Stimulated activated naive B cell treated with anti-CD40 and anti-IgM and Interleukin-4, amounts not matched to agents 10 μg/mL and 1 μg/mL and 100 μg/mL, for 72 hours (primary cell): ENCODE results near the gene MRPL9.
"Not testable (repeated sequence)": the region's sequence is repeated elsewhere in the genome, so short reads cannot be mapped to it uniquely, and the experiment has no call there.

ENCODE experiments used
- ATAC-seq, 2 donors: fragments of 150-1000 bp; cut with Tn5 transposase; replicated peaks; 2 replicates each; pipeline ENCODE4 v1.10.0; 2021; ENCODE audit warnings: moderate library complexity in 1 of 2
- DNase-seq: peaks from one replicate; pipeline ENCODE4 v3.0.0; 2021
- H3K27ac Mint-ChIP-seq: one replicate; pipeline ENCODE4 v1.8.0; 2022; ENCODE audit warnings: mild to moderate bottlenecking, mixed read lengths
- H3K27me3 Mint-ChIP-seq, 2 donors: one replicate each; pipeline ENCODE4 v1.8.0; 2022; ENCODE audit warnings: mixed read lengths in 2 of 2
- H3K36me3 Mint-ChIP-seq, 2 donors: one replicate each; pipeline ENCODE4 v1.8.0; 2022; ENCODE audit warnings: mixed read lengths in 2 of 2, mild to moderate bottlenecking in 1 of 2
- H3K4me1 Mint-ChIP-seq, 2 donors: one replicate each; pipeline ENCODE4 v1.8.0; 2022; ENCODE audit warnings: mixed read lengths in 2 of 2, mild to moderate bottlenecking in 1 of 2
- H3K4me3 Mint-ChIP-seq, 2 donors: one replicate each; pipeline ENCODE4 v1.8.0; 2022; ENCODE audit warnings: mild to moderate bottlenecking in 2 of 2, mixed read lengths in 2 of 2, moderate library complexity in 1 of 2
- H3K9me3 Mint-ChIP-seq, 2 donors: one replicate each; pipeline ENCODE4 v1.8.0; 2022; ENCODE audit warnings: mixed read lengths in 2 of 2, mild to moderate bottlenecking in 1 of 2

Gene MRPL9

DNA sequence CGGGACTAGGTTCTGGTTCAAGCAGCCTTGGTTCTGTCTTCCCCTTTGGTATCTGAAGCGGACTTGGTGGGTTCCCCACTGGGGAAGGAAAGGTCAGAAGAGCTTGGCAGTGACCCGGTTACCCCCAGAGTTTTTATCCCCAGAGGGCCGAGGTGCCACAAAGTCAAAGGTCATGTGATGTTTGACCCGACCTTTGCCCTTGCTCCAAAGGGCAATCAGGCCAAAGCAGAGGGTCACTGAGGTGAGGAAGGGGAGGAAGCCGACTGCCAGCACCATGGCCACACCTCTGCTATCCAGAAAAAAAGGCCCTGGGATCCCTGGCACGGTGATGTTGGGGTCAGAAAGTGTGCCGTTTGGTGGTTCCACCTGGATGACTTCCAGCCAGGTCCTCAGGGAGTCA is 37.5 kb upstream of the MRPL9 start:
- DNase-seq = no peak
- peaks cover 17 to 19% of the 10 kb centered on the region in 2 donors for H3K4me1 Mint-ChIP-seq
- no peak overlapping the region for H3K27ac Mint-ChIP-seq
- ATAC-seq = no peak
- H3K36me3 Mint-ChIP-seq = peaks cover 2 to 5% of the 10 kb centered on the region in 2 donors
- no peaks in the 10 kb centered on the region for H3K9me3 Mint-ChIP-seq
- H3K4me3 Mint-ChIP-seq = no peak overlapping the region
- peaks cover 17 to 21% of the 10 kb centered on the region in 2 donors for H3K27me3 Mint-ChIP-seq

GRCh38 chr1:151799179-151800022 is 36.1 kb upstream of the MRPL9 start:
- H3K36me3 Mint-ChIP-seq = peaks cover 2 to 5% of the 10 kb centered on the region in 2 donors
- H3K27me3 Mint-ChIP-seq = peaks cover 17 to 21% of the 10 kb centered on the region in 2 donors
- DNase-seq (no peak), ATAC-seq (no peak)
- no peaks in the 10 kb centered on the region for H3K9me3 Mint-ChIP-seq
- no peak overlapping the region for H3K27ac Mint-ChIP-seq
- H3K4me3 Mint-ChIP-seq = no peak overlapping the region
- H3K4me1 Mint-ChIP-seq = peaks cover 13 to 15% of the 10 kb centered on the region in 2 donors

- H3K27ac Mint-ChIP-seq = no peak overlapping the region
- peaks cover 17 to 21% of the 10 kb centered on the region in 2 donors for H3K27me3 Mint-ChIP-seq
- DNase-seq (no peak), ATAC-seq (no peak)
- H3K4me1 Mint-ChIP-seq = peaks cover 5 to 9% of the 10 kb centered on the region in 2 donors
- H3K4me3 Mint-ChIP-seq = no peak overlapping the region
- no peaks in the 10 kb centered on the region for H3K9me3 Mint-ChIP-seq
- H3K36me3 Mint-ChIP-seq = peaks cover 2 to 5% of the 10 kb centered on the region in 2 donors
These were observed 35.3 kb upstream of the MRPL9 start for GRCh38 chr1:151798571-151798970.

GRCh38 chr1:151790940-151791651 is 27.8 kb upstream of the MRPL9 start:
- H3K36me3 Mint-ChIP-seq = no peaks in the 10 kb centered on the region
- no peaks in the 10 kb centered on the region for H3K27me3 Mint-ChIP-seq
- peak overlapping the region; percentile 84 for H3K27ac Mint-ChIP-seq
- no peak for DNase-seq
- H3K9me3 Mint-ChIP-seq = no peaks in the 10 kb centered on the region
- H3K4me1 Mint-ChIP-seq = peaks cover 5 to 16% of the 10 kb centered on the region in 2 donors
- peak; percentile 4 to 6 for ATAC-seq
- H3K4me3 Mint-ChIP-seq = peak overlapping the region; percentile 88

DNA sequence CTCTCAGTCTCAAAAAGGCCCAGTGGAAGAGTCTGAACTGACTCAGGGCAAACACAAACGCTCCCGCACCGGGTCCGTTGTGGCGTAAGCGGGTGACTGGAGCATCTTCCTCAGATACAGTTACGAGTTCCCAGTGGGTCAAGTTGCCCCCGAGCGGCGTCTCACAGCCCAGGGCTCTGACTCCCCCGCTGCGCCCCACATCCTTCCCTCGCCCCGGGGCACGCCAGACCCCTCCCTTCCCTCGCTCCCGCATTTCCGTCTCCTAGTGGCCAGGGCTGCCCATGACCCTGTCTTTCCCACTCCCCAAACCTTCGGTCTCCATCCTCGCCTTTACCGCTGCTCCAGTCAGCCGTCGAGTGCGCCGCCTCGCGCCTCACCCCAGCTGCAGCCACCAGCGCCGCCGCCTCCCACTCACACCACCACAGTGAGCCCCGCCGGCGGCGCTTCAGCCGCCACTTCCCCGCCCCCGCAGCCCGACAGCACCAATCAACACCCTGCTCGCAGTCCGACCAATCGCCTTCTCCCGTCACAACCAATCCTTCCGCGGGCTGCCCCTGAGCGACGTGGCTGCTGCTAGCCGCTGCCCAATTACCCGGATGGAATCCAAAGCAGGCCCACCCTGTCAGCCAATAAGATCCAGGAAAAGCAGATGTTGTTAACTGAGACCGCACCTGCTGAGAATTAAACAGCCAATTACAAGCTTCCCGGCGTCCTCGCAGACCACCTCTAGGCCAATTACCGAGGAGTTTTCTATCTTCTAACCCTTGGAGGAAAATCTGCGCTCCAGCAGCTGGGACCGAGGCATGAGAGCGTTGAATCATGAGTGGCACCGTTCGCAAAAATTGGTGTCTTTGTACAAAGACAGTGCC is 27.0 kb upstream of the MRPL9 start, which contains the start of gene TDRKH:
Gene TDRKH (minus strand): TSS at position 430 of the 869 bp plus-strand sequence. CDS start 7,478 bp downstream, outside the sequence.
- peak within 1 kb of the TSS; percentile 88 for H3K4me3 Mint-ChIP-seq

GRCh38 chr1:151787689-151788088 is 24.4 kb upstream of the MRPL9 start:
- H3K36me3 Mint-ChIP-seq = no peaks in the 10 kb centered on the region
- DNase-seq (no peak), ATAC-seq (no peak)
- peaks cover 5 to 16% of the 10 kb centered on the region in 2 donors for H3K4me1 Mint-ChIP-seq
- no peaks in the 10 kb centered on the region for H3K9me3 Mint-ChIP-seq
- no peak overlapping the region for H3K27ac Mint-ChIP-seq
- no peaks in the 10 kb centered on the region for H3K27me3 Mint-ChIP-seq
- H3K4me3 Mint-ChIP-seq = no peak overlapping the region

More for the DNA sequence above, 27.0 kb upstream of the MRPL9 start, which contains the start of gene TDRKH:
- H3K4me1 Mint-ChIP-seq = peaks cover 5 to 16% of the 10 kb centered on the region in 2 donors
- peak within 1 kb of the TSS; percentile 84 for H3K27ac Mint-ChIP-seq
- H3K36me3 Mint-ChIP-seq = no peaks in the 10 kb centered on the region
- H3K27me3 Mint-ChIP-seq = no peaks in the 10 kb centered on the region
- DNase-seq (peak; percentile 99), ATAC-seq (peak; percentile 96 to 98)
- no peaks in the 10 kb centered on the region for H3K9me3 Mint-ChIP-seq

DNA sequence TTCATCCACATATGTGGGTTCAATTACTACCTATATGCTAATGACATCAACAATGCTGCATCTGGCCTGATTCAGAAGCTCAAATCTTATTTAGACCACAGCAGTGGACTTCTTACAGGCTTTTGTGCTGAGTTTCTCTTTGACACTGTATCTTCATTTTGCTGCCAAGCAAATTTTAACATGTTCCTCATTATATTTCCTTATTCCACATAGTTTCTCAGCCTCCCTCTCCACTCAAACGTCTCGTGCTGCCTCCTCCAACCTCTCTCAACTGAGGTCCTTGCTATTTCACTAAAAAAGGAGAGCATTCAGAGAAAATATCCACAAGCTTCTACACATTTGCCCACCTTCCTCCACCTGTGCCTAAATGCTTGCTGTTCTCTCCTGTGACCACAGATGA is 20.5 kb upstream of the MRPL9 start:
- ATAC-seq (no peak), DNase-seq (no peak)
- Mint-ChIP-seq H3K27me3 (no peaks in the 10 kb centered on the region), H3K4me3 (no peak overlapping the region), H3K36me3 (peaks cover 7 to 13% of the 10 kb centered on the region in 2 donors), H3K27ac (no peak overlapping the region), H3K9me3 (no peaks in the 10 kb centered on the region), H3K4me1 (no peaks in the 10 kb centered on the region)

DNA sequence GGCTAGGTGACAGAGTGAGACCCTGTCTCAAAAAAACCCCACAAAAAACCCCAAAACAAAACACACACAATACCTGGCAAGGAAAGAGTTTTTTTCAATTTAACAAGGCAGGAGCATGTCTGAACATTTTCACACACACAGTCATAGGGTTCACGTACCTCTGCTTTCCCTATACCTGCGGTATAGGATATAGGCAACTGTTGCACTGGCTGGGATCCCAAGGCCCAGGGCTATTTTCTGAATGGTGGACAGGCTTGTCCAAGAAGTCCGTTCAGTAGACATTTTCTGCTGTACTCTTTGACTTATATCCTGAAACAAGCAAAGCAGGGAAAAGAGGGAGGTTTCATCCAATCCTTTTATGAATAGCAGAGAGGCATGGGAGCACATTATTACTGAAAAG is 19.4 kb upstream of the MRPL9 start:
- Mint-ChIP-seq H3K9me3 (no peaks in the 10 kb centered on the region), H3K36me3 (peaks cover 14 to 20% of the 10 kb centered on the region in 2 donors), H3K4me1 (no peaks in the 10 kb centered on the region), H3K27ac (no peak overlapping the region), H3K4me3 (no peak overlapping the region), H3K27me3 (no peaks in the 10 kb centered on the region)
- DNase-seq (no peak), ATAC-seq (no peak)

GRCh38 chr1:151782026-151782425 is 18.7 kb upstream of the MRPL9 start:
- not testable (repeated sequence) for DNase-seq, H3K4me1 Mint-ChIP-seq, H3K4me3 Mint-ChIP-seq, H3K9me3 Mint-ChIP-seq, H3K27me3 Mint-ChIP-seq, ATAC-seq, H3K27ac Mint-ChIP-seq
- H3K36me3 Mint-ChIP-seq = peaks cover 14 to 20% of the 10 kb centered on the region in 2 donors

DNA sequence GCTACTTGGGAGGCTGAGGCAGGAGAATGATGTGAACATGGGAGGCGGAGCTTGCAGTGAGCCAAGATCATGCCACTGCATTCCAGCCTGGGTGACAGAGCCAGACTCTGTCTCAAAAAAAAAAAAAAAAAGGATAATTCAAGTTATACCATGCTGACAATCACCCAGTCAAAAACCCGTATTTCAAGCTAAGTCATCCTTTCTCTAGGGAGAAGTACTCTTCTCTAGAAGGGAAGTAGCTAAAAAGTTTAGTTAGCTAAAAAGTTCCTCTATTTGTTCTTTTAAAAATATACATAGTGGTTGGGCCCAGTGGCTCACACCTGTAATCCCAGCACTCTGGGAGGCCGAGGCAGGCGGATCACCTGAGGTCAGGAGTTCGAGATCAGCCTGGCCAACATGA is 17.4 kb upstream of the MRPL9 start:
- not testable (repeated sequence) for H3K4me1 Mint-ChIP-seq, H3K9me3 Mint-ChIP-seq, ATAC-seq, DNase-seq, H3K27me3 Mint-ChIP-seq, H3K27ac Mint-ChIP-seq, H3K4me3 Mint-ChIP-seq
- H3K36me3 Mint-ChIP-seq = peaks cover 19 to 28% of the 10 kb centered on the region in 2 donors

DNA sequence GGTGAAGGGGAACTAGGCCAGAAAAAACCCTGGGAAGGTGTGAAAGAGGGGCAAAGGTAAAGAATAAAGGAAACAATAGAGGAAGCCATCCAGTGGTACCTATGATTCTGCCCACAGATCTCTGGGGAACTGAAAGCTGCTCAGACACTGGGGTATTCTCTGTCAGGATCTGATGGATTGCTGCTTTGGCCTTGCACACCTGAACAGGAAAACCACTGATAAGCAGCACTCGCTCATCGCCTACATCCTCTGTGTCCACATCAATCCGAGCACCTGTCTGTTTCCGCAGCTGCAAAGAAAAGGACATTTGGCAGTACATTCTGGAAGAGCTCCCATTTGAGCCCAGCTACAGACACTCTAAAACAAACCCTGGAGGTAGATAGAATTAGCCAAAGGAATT is 16.6 kb upstream of the MRPL9 start:
- Mint-ChIP-seq H3K36me3 (peaks cover 25 to 36% of the 10 kb centered on the region in 2 donors), H3K9me3 (no peaks in the 10 kb centered on the region), H3K4me1 (no peaks in the 10 kb centered on the region), H3K4me3 (no peak overlapping the region), H3K27me3 (no peaks in the 10 kb centered on the region), H3K27ac (no peak overlapping the region)
- no peak for ATAC-seq
- DNase-seq = no peak

GRCh38 chr1:151777317-151777716 is 14.0 kb upstream of the MRPL9 start:
- ATAC-seq = no peak
- no peaks in the 10 kb centered on the region for H3K27me3 Mint-ChIP-seq
- H3K27ac Mint-ChIP-seq = no peak overlapping the region
- peaks cover 25 to 44% of the 10 kb centered on the region in 2 donors for H3K36me3 Mint-ChIP-seq
- H3K4me1 Mint-ChIP-seq = no peaks in the 10 kb centered on the region
- DNase-seq = no peak
- H3K4me3 Mint-ChIP-seq = no peak overlapping the region
- no peaks in the 10 kb centered on the region for H3K9me3 Mint-ChIP-seq

DNA sequence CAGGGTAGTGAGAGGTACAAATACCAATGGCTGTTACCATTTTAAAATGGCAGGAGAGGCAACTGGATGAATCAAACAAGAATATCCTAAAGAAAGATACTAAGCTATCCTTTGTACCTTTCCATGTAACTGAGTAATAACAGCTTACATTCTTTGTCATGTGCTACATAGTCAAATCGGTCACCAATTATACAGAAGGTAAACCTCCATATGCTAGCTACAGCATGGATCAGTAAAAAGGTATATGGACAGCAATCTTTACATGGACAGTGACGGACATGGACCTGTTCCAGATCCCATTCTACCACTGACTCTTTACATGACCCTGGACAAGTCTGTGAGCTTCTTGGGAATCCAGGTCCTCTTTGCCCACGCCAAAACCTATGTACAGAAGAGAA is 13.4 kb upstream of the MRPL9 start:
- Mint-ChIP-seq H3K36me3 (peaks cover 25 to 45% of the 10 kb centered on the region in 2 donors), H3K4me1 (no peaks in the 10 kb centered on the region), H3K4me3 (no peak overlapping the region), H3K9me3 (no peaks in the 10 kb centered on the region), H3K27me3 (no peaks in the 10 kb centered on the region), H3K27ac (no peak overlapping the region)
- ATAC-seq (no peak), DNase-seq (no peak)
